ENCODE data around the gene ACAD9.

The ACAD9 gene

GRCh38 chr3:128935922-128936321, 56.5 kb downstream of the ACAD9 start:
- DNase-seq (ENCODE audit: low read depth): no peak

- DNase-seq (ENCODE audit: low read depth): no peak
Measured at GRCh38 chr3:128936341-128936740, 56.9 kb downstream of the ACAD9 start.

- DNase-seq (ENCODE audit: low read depth): no peak
Measured at GRCh38 chr3:128940252-128940651, 60.8 kb downstream of the ACAD9 start.

DNA sequence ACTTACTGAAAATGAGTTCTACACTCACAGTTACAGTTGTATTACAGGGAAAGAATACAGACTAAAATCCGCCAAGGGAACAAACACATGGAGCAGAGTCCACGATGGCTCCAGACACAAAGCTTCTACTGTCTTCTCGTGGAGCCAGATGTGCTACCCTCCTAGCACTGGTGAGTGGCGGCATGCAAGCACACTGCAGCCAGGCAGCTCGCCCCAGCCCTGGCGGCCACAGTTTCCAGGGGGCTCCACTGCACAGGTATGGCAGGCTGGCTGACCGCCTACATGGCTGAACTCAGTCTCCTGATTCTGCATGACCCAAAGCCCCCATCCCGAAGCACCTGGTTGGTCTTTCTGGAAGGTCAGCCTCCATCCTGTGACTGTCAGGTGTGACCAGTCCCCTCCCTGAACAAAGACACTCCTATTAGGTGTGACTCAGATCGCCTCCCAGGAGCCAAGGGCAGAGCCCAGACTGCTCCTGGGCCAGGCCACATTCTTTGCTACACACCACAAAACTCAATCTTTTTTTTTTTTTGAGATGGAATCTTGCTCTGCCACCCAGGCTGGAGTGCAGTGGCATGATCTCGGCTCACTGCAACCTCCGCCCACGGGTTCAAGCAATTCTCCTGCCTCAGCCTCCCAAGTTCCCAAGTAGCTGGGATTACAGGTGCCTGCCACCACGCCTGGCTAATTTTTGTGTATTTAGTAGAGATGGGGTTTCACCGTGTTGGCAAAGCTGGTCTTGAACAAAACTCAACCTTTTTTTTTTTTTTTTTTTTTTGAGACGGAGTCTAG, 62.9 kb downstream of the ACAD9 start:
- DNase-seq (ENCODE audit: low read depth): no peak

DNA sequence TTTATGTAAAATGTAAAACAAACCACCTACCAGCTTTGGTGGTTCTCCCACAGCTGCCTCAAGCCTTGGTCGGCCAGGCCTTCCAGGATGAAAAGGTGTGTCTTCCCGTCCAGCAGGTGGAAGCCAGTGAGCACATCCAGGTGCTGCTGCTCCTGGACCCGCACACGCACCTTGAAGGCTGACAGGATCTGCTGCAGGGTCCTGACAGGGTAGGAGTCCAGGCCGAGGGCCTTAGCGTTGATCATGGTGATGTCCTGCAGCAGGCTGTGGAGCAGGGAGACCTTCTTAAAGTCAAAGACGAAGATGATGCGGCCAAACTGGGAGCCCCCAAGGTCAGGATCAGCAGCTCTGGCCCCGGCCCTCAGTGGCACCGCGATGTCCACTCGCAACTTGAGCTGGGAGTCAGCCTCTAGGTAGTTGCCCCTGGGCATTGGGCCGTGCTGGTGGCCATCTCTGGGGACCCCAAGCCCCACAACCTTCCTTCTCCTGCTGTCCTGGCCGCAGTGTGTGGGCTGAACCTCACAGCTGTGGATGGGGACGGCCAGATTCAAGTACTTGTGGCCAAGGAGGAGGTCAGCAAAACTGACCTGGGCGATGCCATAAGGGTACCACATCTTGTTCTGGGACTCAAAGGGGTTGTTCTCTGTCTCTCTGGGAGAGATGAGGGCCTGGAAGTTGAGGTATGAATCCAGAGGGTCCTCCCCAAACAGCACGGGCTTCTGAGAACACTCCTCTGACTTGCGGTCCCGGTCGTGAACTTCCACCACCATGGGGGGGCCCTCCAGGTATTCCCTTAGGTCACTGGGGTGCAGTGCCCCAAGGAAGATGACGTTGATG, 65.8 kb downstream of the ACAD9 start:
- DNase-seq (ENCODE audit: low read depth): no peak

DNA sequence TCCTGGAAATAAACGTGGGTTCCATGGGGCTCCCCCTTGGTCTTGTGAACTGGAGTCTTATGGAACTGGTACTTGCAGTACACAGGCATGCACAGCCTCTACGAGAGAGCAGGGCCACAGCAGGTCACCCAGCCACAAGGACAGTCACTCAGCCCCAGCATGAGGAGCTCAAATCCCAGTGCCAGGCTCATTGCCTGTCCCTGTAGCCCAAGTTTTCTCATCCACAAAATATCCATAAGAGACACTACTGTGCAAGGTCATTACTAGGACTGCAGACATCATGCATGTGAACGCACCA, 66.4 kb downstream of the ACAD9 start:
- no peak for DNase-seq (ENCODE audit: low read depth)

DNA sequence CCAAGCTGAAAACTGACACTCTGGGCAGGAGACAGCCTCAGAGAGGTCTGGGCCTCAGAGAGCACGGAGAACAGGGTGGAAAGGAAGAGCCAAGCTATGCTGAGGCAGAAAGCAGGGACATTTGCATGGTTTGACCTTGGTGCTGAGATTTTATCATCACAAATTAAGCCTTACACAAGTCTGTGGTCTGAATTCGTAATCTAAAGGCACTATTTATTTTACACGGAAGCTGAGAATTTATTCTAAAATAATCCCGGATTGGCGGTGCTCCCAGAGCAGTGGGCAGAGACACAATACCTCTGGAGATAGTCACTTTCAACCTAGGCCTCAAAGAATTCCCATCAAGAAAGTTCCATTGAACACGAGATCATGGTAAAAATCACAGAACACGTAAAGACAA, 67.0 kb downstream of the ACAD9 start:
- no peak for DNase-seq (ENCODE audit: low read depth)

- no peak for DNase-seq (ENCODE audit: low read depth)
Measured at GRCh38 chr3:128949158-128949557, 69.7 kb downstream of the ACAD9 start.

- peak; percentile 36 for DNase-seq (ENCODE audit: low read depth)
Measured at GRCh38 chr3:128950223-128950938, 71.0 kb downstream of the ACAD9 start.

- DNase-seq (ENCODE audit: low read depth): no peak
Measured at GRCh38 chr3:128956440-128956839, 77.0 kb downstream of the ACAD9 start.

Measured in fibroblast of the conjunctiva (primary cell).